Mucosa of descending colon (tissue), 3 donors: Measurements from ENCODE around the gene ASTL. TPM values are rescaled to one million over a fixed set of nuclear protein-coding genes. Genes with fewer than 3 reads are reported as not detected.
A peak's percentile ranks its signal among the peaks of the same experiment; 100 is the strongest.

Experiments used
- ATAC-seq: fragments of 200-7000 bp; cut with Tn5 transposase; one replicate; pipeline ENCODE4 v1.9.1; 2020; ENCODE audit warnings: mild to moderate bottlenecking, moderate library complexity
- DNase-seq, 3 donors: peaks; one replicate each; pipeline ENCODE4 v3.0.0-alpha.2; 2020
- H3K36me3 ChIP-seq: fragments of 200-600 bp; one replicate; pipeline ENCODE4 v1.8.0; 2021; ENCODE audit warnings: low read depth, mild to moderate bottlenecking
- H3K4me1 ChIP-seq: fragments of 200-600 bp; one replicate; pipeline ENCODE4 v1.8.0; 2021; ENCODE audit warnings: low read depth, mild to moderate bottlenecking
- H3K4me3 ChIP-seq: fragments of 200-600 bp; one replicate; pipeline ENCODE4 v1.8.0; 2021; ENCODE audit warnings: mild to moderate bottlenecking
- H3K9me3 ChIP-seq: fragments of 200-600 bp; one replicate; pipeline ENCODE4 v1.8.0; 2021; ENCODE audit warnings: mild to moderate bottlenecking
- CTCF ChIP-seq: fragments of 200-600 bp; IDR thresholded peaks from one replicate; pipeline ENCODE4 v1.8.0; 2022; ENCODE audit warnings: antibody characterized with exemption, mild to moderate bottlenecking
- intact Hi-C, 2 donors: fragments of 100-400 bp; cut with DNase I in 1 of 2; cut with micrococcal nuclease in 1 of 2; formaldehyde crosslinking; loops; one replicate each; pipeline versions ENCODE4 v1.11.0 to v1.11.1; 2022; cut with DNase I, micrococcal nuclease
- total RNA-seq, 3 donors: library from RNA; stranded (reverse); fragmentation: NEBNext Ultra II Directional in 2 of 3; extraction: Animal tissue kit (Norgen Biotek cat#: 25700) in 2 of 3; gene quantifications; one replicate each; pipeline versions ENCODE4 v1.2.1 to v1.2.4, GENCODE V29; 2021 to 2023
- donor health status: DM: no; HTN: no; CAD: no; lungs with moderate emphysema.
- donor health status: DM: no; HTN: no; CAD: no.
- donor health status: DM: no; HTN: yes; CAD: no.

The ASTL gene
- total RNA-seq, 3 donors from 2014 or later: not detected

GRCh38 chr2:96107708-96108065 is 30.6 kb downstream of the ASTL start:
- no peak for TF ChIP-seq CTCF
- H3K36me3 ChIP-seq: no peaks in the 10 kb centered on the region
- intact Hi-C loops: no loop called here
- peaks cover 7% of the 10 kb centered on the region for H3K9me3 ChIP-seq
- no peaks in the 10 kb centered on the region for H3K4me1 ChIP-seq
- DNase-seq (peak in 1 of 3 donors; percentile 10), ATAC-seq (no peak)
- no peak overlapping the region for H3K4me3 ChIP-seq

- ATAC-seq (no peak), DNase-seq (no peak)
- Histone ChIP-seq H3K4me1 (no peaks in the 10 kb centered on the region), H3K9me3 (peaks cover 7% of the 10 kb centered on the region), H3K4me3 (no peak overlapping the region), H3K36me3 (no peaks in the 10 kb centered on the region)
- intact Hi-C loops: no loop called here
- no peak for TF ChIP-seq CTCF
Measured at GRCh38 chr2:96106991-96107707, 31.2 kb downstream of the ASTL start.

GRCh38 chr2:96105994-96106715 is 32.1 kb downstream of the ASTL start:
- Histone ChIP-seq H3K4me1 (no peaks in the 10 kb centered on the region), H3K36me3 (no peaks in the 10 kb centered on the region), H3K9me3 (peaks cover 7% of the 10 kb centered on the region), H3K4me3 (no peak overlapping the region)
- intact Hi-C loops: no loop called here
- no peak for TF ChIP-seq CTCF
- DNase-seq (peak in 1 of 3 donors; percentile 3), ATAC-seq (no peak)

- ATAC-seq (no peak), DNase-seq (peak in 1 of 3 donors; percentile 3)
- H3K4me1 ChIP-seq: no peaks in the 10 kb centered on the region
- no peaks in the 10 kb centered on the region for H3K36me3 ChIP-seq
- H3K4me3 ChIP-seq: no peak overlapping the region
- intact Hi-C loops: no loop called here
- TF ChIP-seq CTCF: no peak
- peaks cover 7% of the 10 kb centered on the region for H3K9me3 ChIP-seq
Measured at GRCh38 chr2:96105152-96105915, 33.0 kb downstream of the ASTL start.

GRCh38 chr2:96104487-96104861 is 33.8 kb downstream of the ASTL start:
- DNase-seq (peak in 2 of 3 donors; percentile 7 to 36), ATAC-seq (no peak)
- Histone ChIP-seq H3K36me3 (no peaks in the 10 kb centered on the region), H3K9me3 (peaks cover 7% of the 10 kb centered on the region), H3K4me1 (no peaks in the 10 kb centered on the region), H3K4me3 (no peak overlapping the region)
- TF ChIP-seq CTCF: no peak
- intact Hi-C loops: no loop called here
